ENCODE measurements around the gene OLFM1.

OLFM1 gene

DNA sequence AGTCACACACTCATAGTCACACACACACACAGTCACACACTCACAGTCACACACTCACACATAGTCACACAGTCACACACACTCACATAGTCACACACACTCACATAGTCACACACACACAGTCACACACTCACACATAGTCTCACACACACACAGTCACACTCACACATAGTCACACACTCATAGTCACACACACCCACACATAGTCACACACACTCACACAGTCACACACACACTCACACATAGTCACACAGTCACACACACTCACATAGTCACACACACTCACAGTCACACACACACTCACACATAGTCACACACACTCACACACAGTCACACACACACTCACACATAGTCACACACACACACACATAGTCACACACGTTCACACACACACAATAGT lies 4.1 kb downstream of the OLFM1 start:
- Histone ChIP-seq H3K4me3 (ENCODE audit: low read depth, low read length) (no peak overlapping the region), H3K27ac (no peak overlapping the region), H3K9ac (no peak overlapping the region), H3K4me1 (no peaks in the 10 kb centered on the region), H3K27me3 (ENCODE audit: control insufficient read depth, insufficient read depth, low read length) (peaks cover 3% of the 10 kb centered on the region), H3K79me2 (no peaks in the 10 kb centered on the region), H2AFZ (no peak overlapping the region), H3K9me3 (ENCODE audit: control insufficient read depth, low read length) (no peaks in the 10 kb centered on the region), H3K36me3 (ENCODE audit: control insufficient read depth, insufficient read depth, low read length) (no peaks in the 10 kb centered on the region), H3K4me2 (ENCODE audit: low read length) (no peak overlapping the region)
- TF ChIP-seq, protein P1, sequence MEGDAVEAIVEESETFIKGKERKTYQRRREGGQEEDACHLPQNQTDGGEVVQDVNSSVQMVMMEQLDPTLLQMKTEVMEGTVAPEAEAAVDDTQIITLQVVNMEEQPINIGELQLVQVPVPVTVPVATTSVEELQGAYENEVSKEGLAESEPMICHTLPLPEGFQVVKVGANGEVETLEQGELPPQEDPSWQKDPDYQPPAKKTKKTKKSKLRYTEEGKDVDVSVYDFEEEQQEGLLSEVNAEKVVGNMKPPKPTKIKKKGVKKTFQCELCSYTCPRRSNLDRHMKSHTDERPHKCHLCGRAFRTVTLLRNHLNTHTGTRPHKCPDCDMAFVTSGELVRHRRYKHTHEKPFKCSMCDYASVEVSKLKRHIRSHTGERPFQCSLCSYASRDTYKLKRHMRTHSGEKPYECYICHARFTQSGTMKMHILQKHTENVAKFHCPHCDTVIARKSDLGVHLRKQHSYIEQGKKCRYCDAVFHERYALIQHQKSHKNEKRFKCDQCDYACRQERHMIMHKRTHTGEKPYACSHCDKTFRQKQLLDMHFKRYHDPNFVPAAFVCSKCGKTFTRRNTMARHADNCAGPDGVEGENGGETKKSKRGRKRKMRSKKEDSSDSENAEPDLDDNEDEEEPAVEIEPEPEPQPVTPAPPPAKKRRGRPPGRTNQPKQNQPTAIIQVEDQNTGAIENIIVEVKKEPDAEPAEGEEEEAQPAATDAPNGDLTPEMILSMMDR (IDR thresholded peaks at IDR 0.05) = no peak

GRCh38 chr9:135093111-135093510 lies 5.6 kb downstream of the OLFM1 start:
- Histone ChIP-seq H3K4me2 (ENCODE audit: low read length) (no peak overlapping the region), H3K27ac (no peak overlapping the region), H3K36me3 (ENCODE audit: control insufficient read depth, insufficient read depth, low read length) (no peaks in the 10 kb centered on the region), H3K79me2 (no peaks in the 10 kb centered on the region), H3K9me3 (ENCODE audit: control insufficient read depth, low read length) (no peaks in the 10 kb centered on the region), H3K4me3 (ENCODE audit: low read depth, low read length) (no peak overlapping the region), H3K27me3 (ENCODE audit: control insufficient read depth, insufficient read depth, low read length) (peaks cover 3% of the 10 kb centered on the region), H3K4me1 (no peaks in the 10 kb centered on the region), H3K9ac (no peak overlapping the region), H2AFZ (no peak overlapping the region)
- TF ChIP-seq, protein P1 (IDR thresholded peaks at IDR 0.05) = no peak

GRCh38 chr9:135093911-135094584 lies 6.6 kb downstream of the OLFM1 start:
- Histone ChIP-seq H3K27ac (no peak overlapping the region), H3K9ac (no peak overlapping the region), H2AFZ (no peak overlapping the region), H3K36me3 (ENCODE audit: control insufficient read depth, insufficient read depth, low read length) (no peaks in the 10 kb centered on the region), H3K79me2 (no peaks in the 10 kb centered on the region), H3K4me1 (no peaks in the 10 kb centered on the region), H3K9me3 (ENCODE audit: control insufficient read depth, low read length) (no peaks in the 10 kb centered on the region), H3K4me2 (ENCODE audit: low read length) (no peak overlapping the region), H3K4me3 (ENCODE audit: low read depth, low read length) (no peak overlapping the region), H3K27me3 (ENCODE audit: control insufficient read depth, insufficient read depth, low read length) (no peaks in the 10 kb centered on the region)
- TF ChIP-seq, protein P1 (IDR thresholded peaks at IDR 0.05) = no peak

- no peaks in the 10 kb centered on the region for H3K79me2 ChIP-seq
- TF ChIP-seq, protein P1 (IDR thresholded peaks at IDR 0.05) = no peak
- no peak overlapping the region for H3K4me3 ChIP-seq (ENCODE audit: low read depth, low read length)
- H3K9ac ChIP-seq = no peak overlapping the region
- no peaks in the 10 kb centered on the region for H3K36me3 ChIP-seq (ENCODE audit: control insufficient read depth, insufficient read depth, low read length)
- H3K27ac ChIP-seq = no peak overlapping the region
- H3K4me1 ChIP-seq = no peaks in the 10 kb centered on the region
- H2AFZ ChIP-seq = no peak overlapping the region
- H3K27me3 ChIP-seq (ENCODE audit: control insufficient read depth, insufficient read depth, low read length) = no peaks in the 10 kb centered on the region
- no peaks in the 10 kb centered on the region for H3K9me3 ChIP-seq (ENCODE audit: control insufficient read depth, low read length)
- H3K4me2 ChIP-seq (ENCODE audit: low read length) = no peak overlapping the region
Measured at GRCh38 chr9:135095470-135096407, 8.3 kb downstream of the OLFM1 start.
